NCI-H2196 treated with DMSO at 0.1 percent for 48 hours (cell line): ENCODE results near the gene VAMP2.

ENCODE experiments used
- DNase-seq: peaks from one replicate; lab custom pipeline; 2025; ENCODE audit not compliant: unreplicated experiment; lab: John Stamatoyannopoulos, UW

Gene VAMP2

GRCh38 chr17:8143581-8144400 is 19.0 kb downstream of the VAMP2 start:
- no peak for DNase-seq

GRCh38 chr17:8142887-8143580 is 19.7 kb downstream of the VAMP2 start:
- DNase-seq, result no peak

GRCh38 chr17:8142158-8142886 is 20.4 kb downstream of the VAMP2 start:
- no peak for DNase-seq

GRCh38 chr17:8141741-8142140 is 21.0 kb downstream of the VAMP2 start:
- no peak for DNase-seq

- no peak for DNase-seq
Observed at GRCh38 chr17:8141045-8141444, 21.7 kb downstream of the VAMP2 start.

GRCh38 chr17:8140065-8141029 is 22.4 kb downstream of the VAMP2 start:
- DNase-seq, result no peak

- peak; percentile 79 for DNase-seq
Observed at GRCh38 chr17:8138672-8139371, 23.9 kb downstream of the VAMP2 start.

GRCh38 chr17:8138374-8138671 is 24.4 kb downstream of the VAMP2 start:
- no peak for DNase-seq

GRCh38 chr17:8137645-8138373 is 24.9 kb downstream of the VAMP2 start:
- DNase-seq, result no peak

GRCh38 chr17:8133941-8134340 is 28.8 kb downstream of the VAMP2 start:
- DNase-seq, result no peak

GRCh38 chr17:8133399-8133798 is 29.3 kb downstream of the VAMP2 start:
- no peak for DNase-seq

- DNase-seq, result no peak
Observed at GRCh38 chr17:8131844-8132441, 30.8 kb downstream of the VAMP2 start.

GRCh38 chr17:8128125-8128784 is 34.5 kb downstream of the VAMP2 start:
- DNase-seq, result no peak

GRCh38 chr17:8126491-8127066 is 36.2 kb downstream of the VAMP2 start:
- DNase-seq, result no peak

GRCh38 chr17:8125947-8126490 is 36.7 kb downstream of the VAMP2 start:
- no peak for DNase-seq

GRCh38 chr17:8125154-8125946 is 37.4 kb downstream of the VAMP2 start:
- no peak for DNase-seq
